Activated T-cell treated with anti-CD3 and anti-CD28 coated beads for 24 hours (primary cell): ENCODE results near the gene INHBE.

Experiments used
- DNase-seq: peaks from one replicate; pipeline ENCODE4 v3.0.0-alpha.2; 2020; ENCODE audit warnings: low read depth

INHBE gene

DNA sequence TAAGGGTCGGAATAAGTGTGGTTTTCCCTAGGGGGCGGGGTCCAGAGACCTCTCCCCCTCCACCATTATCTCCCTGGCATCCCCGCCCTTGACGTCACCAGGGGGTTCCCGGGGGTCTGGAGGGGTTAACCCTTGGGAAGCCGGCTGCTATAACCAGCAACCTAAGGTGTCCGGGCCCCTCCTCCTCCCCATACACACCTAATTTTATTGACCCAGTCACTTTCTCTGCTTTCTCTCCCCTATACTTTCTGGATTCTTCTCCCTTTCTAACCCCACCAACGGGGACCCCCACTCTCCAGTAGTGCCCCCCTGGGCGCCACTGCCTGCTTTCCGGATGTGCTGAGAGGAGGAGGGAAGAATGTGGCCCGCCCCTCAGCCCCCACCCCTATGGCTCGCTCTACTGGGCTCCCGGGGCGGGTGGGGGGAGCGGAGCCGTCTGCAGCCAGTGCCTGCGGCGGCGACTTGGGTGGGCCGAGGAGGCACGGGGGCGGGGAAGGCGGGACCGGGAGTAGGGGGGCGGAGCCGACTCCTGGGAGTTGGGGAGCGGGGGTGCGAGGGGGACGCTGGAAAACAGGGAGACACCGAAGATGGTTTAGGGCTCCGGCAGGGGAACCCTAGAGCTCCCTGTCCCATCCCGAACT, 6.3 kb downstream of the INHBE start:
- DNase-seq, result no peak

- DNase-seq, result no peak
Observed at GRCh38 chr12:57461917-57462250, 6.8 kb downstream of the INHBE start.

DNA sequence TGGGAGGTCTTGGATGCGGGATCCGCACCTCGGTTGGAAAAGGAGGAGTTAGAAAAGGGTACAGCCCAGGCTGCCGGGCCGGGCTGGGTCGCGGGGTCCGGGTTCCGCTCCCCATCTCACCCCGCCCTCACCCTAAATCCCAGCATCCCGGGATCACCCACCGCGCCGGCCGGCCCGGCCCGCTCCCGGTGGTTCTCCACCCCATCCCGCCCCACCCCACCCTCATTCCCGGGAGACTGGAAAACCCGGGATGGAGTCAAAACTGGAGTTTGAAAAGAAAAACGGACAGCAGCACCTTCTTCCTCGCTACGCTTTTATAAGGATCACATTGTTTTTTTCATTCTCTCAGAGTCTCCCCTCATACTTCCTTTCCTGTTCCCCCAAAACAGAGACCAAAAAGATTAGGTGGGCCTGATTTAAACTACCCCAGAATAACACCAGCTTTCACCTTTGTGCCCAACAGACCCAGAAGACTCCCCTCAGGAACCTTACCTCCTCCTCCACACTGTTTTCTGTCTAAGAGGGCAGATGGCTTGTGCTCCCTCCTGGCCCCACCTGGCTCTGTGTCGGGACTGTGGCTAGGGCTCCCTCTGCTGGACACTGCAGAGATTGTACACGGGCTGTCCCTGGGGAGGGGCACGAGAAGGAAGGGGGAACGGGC, 7.3 kb downstream of the INHBE start:
- DNase-seq, result peak; percentile 85

- DNase-seq, result no peak
Observed at GRCh38 chr12:57462912-57463253, 7.8 kb downstream of the INHBE start.

DNA sequence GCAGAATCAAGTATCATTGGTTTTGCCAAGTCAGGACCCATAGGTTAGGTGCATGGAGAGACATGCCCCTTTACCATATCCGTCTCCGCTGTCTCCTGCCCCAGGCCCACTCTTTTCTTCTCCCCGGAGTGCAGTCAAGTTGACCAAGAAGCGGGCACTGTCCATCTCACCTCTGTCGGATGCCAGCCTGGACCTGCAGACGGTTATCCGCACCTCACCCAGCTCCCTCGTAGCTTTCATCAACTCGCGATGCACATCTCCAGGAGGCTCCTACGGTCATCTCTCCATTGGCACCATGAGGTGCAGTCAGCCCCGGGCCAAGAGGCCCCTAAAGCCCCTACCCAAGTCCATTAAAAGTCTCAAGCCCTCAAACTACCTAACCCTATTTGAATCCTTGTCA, 9.5 kb downstream of the INHBE start:
- DNase-seq, result no peak

DNA sequence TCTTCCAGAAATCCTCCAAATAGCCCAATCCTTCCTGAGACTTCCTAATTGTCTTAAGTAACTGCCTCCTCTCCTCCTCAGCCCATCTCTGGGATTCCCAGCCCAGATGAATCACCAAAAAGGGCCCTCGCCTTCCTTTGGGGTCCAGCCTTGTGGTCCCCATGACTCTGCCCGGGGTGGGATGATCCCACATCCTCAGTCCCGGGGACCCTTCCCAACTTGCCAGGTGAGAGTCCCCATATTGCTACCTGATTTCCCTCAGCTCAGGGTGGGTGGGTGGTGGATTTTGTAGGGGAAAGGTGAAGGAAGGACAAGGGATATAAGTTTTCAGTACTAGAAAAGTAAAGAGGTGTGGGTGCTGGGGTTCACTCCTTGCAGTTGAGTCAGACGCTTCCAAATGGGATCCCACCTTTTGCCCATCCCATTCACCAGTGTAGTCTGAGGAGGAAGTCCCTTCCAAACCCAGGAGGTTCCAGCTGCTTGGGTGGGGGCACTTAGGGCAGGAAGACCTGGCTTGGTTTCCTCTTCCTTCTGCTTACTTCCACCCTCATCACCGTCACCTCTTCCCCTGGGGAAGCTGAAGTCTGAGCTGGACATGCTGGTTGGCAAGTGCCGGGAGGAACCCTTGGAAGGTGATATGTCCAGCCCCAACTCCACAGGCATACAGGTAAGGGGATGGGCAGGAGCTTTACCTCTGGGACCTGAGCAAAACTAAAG, 10.1 kb downstream of the INHBE start:
- no peak for DNase-seq

DNA sequence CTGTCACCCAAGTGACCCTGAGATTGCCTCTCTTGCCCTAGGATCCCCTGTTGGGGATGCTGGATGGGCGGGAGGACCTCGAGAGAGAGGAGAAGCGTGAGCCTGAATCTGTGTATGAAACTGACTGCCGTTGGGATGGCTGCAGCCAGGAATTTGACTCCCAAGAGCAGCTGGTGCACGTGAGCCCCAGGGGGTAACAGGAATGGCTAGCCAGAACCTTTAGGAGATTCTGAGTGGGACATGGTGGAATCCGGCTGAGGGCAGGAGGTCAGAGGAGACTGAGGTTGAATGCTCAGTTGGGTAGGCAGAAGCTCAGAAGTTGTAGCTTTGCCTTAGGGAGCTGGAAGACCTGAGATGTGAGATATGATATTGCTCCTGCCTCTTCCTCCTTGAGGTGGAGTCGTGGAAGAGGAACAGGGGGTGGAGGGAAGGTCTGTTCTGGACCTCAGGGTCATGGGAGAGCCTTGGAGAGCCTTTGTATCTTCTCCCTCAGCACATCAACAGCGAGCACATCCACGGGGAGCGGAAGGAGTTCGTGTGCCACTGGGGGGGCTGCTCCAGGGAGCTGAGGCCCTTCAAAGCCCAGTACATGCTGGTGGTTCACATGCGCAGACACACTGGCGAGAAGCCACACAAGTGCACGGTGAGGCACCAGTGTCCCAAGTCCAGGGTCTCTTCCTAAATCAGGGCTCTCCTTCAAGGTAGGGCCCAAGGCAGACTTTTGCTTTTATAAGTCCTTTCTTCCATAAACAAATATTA, 10.8 kb downstream of the INHBE start:
- DNase-seq, result no peak

DNA sequence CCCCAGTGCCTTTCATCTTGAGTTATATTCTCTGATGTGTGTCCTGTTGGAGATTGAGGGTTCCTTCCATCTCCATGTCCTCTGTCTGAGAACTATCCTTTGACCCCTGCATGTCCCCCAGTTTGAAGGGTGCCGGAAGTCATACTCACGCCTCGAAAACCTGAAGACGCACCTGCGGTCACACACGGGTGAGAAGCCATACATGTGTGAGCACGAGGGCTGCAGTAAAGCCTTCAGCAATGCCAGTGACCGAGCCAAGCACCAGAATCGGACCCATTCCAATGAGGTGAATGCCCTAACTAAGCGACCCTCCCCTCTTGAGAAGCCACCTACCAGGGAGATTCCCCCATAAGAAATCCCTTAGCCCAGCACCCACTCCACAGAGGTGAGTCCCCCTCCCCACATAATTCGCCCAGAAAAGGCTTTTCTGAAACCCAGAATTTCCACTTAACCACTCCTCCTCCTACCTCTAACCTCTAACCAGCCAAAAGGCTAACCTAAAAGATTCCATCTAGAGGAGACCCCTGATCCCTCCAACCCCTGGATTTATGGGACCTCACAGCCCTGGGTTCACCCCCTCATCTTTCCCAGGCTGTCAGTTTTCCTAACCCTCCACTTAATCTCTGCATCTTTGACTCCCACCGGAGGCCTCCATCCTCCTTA, 12.2 kb downstream of the INHBE start:
- no peak for DNase-seq

GRCh38 chr12:57467915-57468314, 12.8 kb downstream of the INHBE start:
- no peak for DNase-seq

DNA sequence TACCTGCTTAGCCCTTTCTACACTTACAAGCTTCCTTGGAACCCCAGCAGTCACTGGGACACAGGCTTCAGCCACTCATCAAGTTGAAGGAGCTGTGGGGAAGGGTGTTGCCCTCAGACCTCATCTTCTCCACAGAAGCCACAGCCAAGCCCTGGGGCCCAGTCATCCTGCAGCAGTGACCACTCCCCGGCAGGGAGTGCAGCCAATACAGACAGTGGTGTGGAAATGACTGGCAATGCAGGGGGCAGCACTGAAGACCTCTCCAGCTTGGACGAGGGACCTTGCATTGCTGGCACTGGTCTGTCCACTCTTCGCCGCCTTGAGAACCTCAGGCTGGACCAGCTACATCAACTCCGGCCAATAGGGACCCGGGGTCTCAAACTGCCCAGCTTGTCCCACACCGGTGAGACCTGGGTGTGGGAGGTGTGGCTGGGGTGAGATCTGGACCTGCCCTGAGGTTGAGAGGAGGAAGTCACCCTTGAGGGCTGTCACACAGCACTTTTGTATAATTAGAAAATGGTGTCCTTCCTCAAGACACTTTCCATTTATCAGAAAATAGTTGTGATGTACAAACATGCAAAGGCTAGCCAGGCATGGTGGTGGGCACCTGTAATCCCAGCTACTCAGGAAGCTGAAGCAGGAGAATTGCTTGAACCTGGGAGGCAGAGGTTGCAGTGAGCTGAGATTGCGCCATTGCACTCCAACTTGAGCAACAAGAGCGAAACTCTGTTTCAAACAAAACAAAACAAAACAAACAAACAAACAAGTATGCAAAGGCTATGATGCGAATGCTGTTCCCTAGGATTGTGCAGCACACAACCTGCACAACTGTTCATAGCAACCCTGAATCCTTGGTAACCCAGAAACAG, 14.4 kb downstream of the INHBE start:
- no peak for DNase-seq

GRCh38 chr12:57470286-57470969, 15.3 kb downstream of the INHBE start:
- no peak for DNase-seq

GRCh38 chr12:57470970-57471656, 16.0 kb downstream of the INHBE start:
- no peak for DNase-seq

DNA sequence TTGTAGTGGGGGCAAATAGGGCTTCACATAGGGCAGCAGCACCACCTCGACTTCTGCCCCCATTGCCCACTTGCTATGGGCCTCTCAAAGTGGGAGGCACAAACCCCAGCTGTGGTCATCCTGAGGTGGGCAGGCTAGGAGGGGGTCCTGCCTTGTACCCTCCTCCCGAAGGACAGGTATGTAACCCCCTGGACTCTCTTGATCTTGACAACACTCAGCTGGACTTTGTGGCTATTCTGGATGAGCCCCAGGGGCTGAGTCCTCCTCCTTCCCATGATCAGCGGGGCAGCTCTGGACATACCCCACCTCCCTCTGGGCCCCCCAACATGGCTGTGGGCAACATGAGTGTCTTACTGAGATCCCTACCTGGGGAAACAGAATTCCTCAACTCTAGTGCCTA, 16.6 kb downstream of the INHBE start:
- no peak for DNase-seq

- DNase-seq, result no peak
Observed at GRCh38 chr12:57472391-57472790, 17.3 kb downstream of the INHBE start.

- no peak for DNase-seq
Observed at GRCh38 chr12:57473392-57473791, 18.3 kb downstream of the INHBE start.

DNA sequence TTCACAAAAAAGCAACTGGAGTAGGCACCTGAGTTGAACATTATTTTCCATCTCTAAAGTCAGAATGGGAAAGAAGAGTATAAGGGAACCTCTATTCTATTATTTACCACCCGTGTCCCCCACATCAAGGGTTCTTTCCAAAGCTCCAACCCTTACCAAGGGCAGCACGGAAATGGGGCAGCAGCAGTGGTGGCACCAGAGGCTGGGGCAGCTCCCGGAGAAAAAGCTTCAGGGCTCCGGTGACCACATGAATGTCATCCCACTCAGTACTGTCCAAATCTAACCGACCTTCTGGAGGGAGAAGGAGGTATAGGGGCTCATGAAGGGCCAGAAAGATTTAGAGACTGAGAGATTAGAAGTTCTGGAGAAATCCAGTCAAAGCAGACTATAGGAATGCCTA, 18.8 kb downstream of the INHBE start:
- no peak for DNase-seq

DNA sequence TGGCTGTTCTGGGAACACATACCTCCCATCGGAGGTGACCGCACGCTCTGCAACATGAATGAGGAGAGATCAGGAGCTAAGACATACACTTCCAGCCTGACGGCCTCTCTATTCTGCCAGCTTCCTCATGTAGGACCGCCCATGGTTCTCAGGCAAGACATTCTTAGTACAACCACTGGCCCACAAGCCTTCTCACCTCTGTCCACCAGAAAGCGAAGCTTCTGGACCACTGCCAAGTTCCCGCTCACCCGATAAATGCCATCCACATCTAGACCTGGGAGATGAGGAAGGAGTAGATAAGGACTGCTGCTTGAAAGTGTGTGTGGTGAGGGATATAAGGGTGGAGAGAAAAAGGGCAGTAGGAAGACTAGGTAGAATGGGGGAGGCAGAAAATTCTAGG, 19.3 kb downstream of the INHBE start:
- DNase-seq, result no peak

DNA sequence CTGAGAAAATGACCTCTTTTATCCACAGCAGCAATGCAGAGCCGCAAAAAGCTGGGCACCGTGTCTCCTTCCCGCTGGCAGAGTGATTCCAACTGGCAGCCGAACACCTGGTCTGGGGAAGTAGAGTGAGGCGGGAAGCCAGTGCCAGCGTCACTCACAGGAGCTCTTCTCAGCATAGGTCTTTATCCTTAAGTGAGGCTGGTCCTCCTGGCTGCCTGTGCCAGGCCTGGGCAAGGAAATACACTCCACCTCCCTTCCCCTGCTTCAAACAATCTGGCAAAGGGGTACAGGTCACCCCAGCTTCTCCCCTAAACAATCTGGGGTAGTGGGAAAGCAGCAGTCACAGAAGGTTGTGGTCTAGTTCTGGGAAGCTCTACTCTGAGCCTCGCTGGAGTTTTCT, 19.8 kb downstream of the INHBE start:
- DNase-seq, result no peak

- no peak for DNase-seq
Observed at GRCh38 chr12:57475271-57476161, 20.4 kb downstream of the INHBE start.
